Osteoblast (primary cell): ENCODE results near the gene ZDHHC11B. TPM values are rescaled to one million over a fixed set of nuclear protein-coding genes. Genes with fewer than 3 reads are reported as not detected.
"Not testable (repeated sequence)": the region's sequence is repeated elsewhere in the genome, so short reads cannot be mapped to it uniquely, and the experiment has no call there.

Source experiments
- DNase-seq: peaks from one replicate; pipeline ENCODE4 v3.0.0; 2011; ENCODE audit warnings: low spot score, mixed read lengths; ENCODE audit not compliant: insufficient read length; ENCODE audit errors: missing footprints
- H2AFZ ChIP-seq: 2 replicates; pipeline ENCODE4 v1.6.0; 2011; ENCODE audit warnings: mild to moderate bottlenecking, low read length
- H3K27ac ChIP-seq: 2 replicates; pipeline ENCODE4 v1.5.1; 2011; ENCODE audit warnings: mild to moderate bottlenecking, low read depth, low read length, moderate library complexity
- H3K27me3 ChIP-seq: 2 replicates; pipeline ENCODE4 v1.6.0; 2012; ENCODE audit warnings: mild to moderate bottlenecking, control low read depth, inconsistent platforms, low read length, moderate library complexity; ENCODE audit not compliant: insufficient read depth
- H3K36me3 ChIP-seq: 2 replicates; pipeline ENCODE4 v1.5.1; 2011; ENCODE audit warnings: mild to moderate bottlenecking, low read length, control low read depth, moderate library complexity; ENCODE audit not compliant: insufficient read depth
- H3K4me1 ChIP-seq: 2 replicates; pipeline ENCODE4 v1.5.1; 2011; ENCODE audit warnings: mild to moderate bottlenecking, low read length, control low read depth, moderate library complexity; ENCODE audit not compliant: insufficient read depth
- H3K4me2 ChIP-seq: 2 replicates; pipeline ENCODE4 v1.6.0; 2011; ENCODE audit warnings: mild to moderate bottlenecking, low read length; ENCODE audit not compliant: insufficient read depth
- H3K4me3 ChIP-seq: fragments of 200-600 bp; sonication (generic); 3 replicates; pipeline ENCODE4 v1.5.1; 2012; ENCODE audit warnings: mild to moderate bottlenecking, low read length, inconsistent platforms; ENCODE audit not compliant: insufficient read depth
- H3K79me2 ChIP-seq: 2 replicates; pipeline ENCODE4 v1.6.0; 2012; ENCODE audit warnings: mild to moderate bottlenecking, low read length, control low read depth, inconsistent platforms; ENCODE audit not compliant: insufficient read depth
- H3K9me3 ChIP-seq: 2 replicates; pipeline ENCODE4 v1.5.1; 2011; ENCODE audit warnings: low read depth, low read length, control low read depth
- H4K20me1 ChIP-seq: 2 replicates; pipeline ENCODE4 v1.6.0; 2012; ENCODE audit warnings: mild to moderate bottlenecking, low read length, control low read depth; ENCODE audit not compliant: insufficient read depth
- total RNA-seq: library from RNA; depleted of rRNA; stranded (reverse); fragments of >200 nt; gene quantifications from 2 replicates; pipeline ENCODE4 v1.2.3, GENCODE V29; 2012

The ZDHHC11B gene
- total RNA-seq, 1 donor = not detected

GRCh38 chr5:787224-787856 is 2.8 kb upstream of the ZDHHC11B start:
- H3K4me1 ChIP-seq, H3K4me3 ChIP-seq, H3K4me2 ChIP-seq, H2AFZ ChIP-seq, H3K9me3 ChIP-seq, H3K27ac ChIP-seq, H4K20me1 ChIP-seq, H3K36me3 ChIP-seq, H3K79me2 ChIP-seq, DNase-seq, H3K27me3 ChIP-seq: not testable (repeated sequence)

- H2AFZ ChIP-seq, H3K4me1 ChIP-seq, DNase-seq, H4K20me1 ChIP-seq, H3K79me2 ChIP-seq, H3K27me3 ChIP-seq, H3K27ac ChIP-seq, H3K9me3 ChIP-seq, H3K36me3 ChIP-seq, H3K4me3 ChIP-seq, H3K4me2 ChIP-seq: not testable (repeated sequence)
These were observed 714 bp upstream of the ZDHHC11B start for GRCh38 chr5:785181-785705.

- not testable (repeated sequence) for H3K27ac ChIP-seq, H4K20me1 ChIP-seq, H3K27me3 ChIP-seq, H3K4me2 ChIP-seq, H2AFZ ChIP-seq, H3K79me2 ChIP-seq, DNase-seq, H3K36me3 ChIP-seq, H3K4me1 ChIP-seq, H3K4me3 ChIP-seq, H3K9me3 ChIP-seq
These were observed 575 bp downstream of the ZDHHC11B start for GRCh38 chr5:783881-784427.

- H3K4me3 ChIP-seq, H3K4me2 ChIP-seq, H3K36me3 ChIP-seq, H3K79me2 ChIP-seq, H3K9me3 ChIP-seq, H4K20me1 ChIP-seq, H3K4me1 ChIP-seq, H3K27me3 ChIP-seq, DNase-seq, H2AFZ ChIP-seq, H3K27ac ChIP-seq: not testable (repeated sequence)
These were observed 1.3 kb downstream of the ZDHHC11B start for GRCh38 chr5:783049-783802.

GRCh38 chr5:782356-782755 is 2.2 kb downstream of the ZDHHC11B start:
- H3K27me3 ChIP-seq, H3K27ac ChIP-seq, H3K9me3 ChIP-seq, H2AFZ ChIP-seq, H3K4me3 ChIP-seq, H3K4me2 ChIP-seq, H3K36me3 ChIP-seq, H3K4me1 ChIP-seq, DNase-seq, H4K20me1 ChIP-seq, H3K79me2 ChIP-seq: not testable (repeated sequence)

- not testable (repeated sequence) for H4K20me1 ChIP-seq, H2AFZ ChIP-seq, H3K36me3 ChIP-seq, H3K27ac ChIP-seq, H3K4me1 ChIP-seq, H3K9me3 ChIP-seq, H3K4me2 ChIP-seq, H3K79me2 ChIP-seq, H3K4me3 ChIP-seq, DNase-seq
- H3K27me3 ChIP-seq = peaks cover 16% of the 10 kb centered on the region
These were observed 4.0 kb downstream of the ZDHHC11B start for GRCh38 chr5:780571-780970.

- H3K27ac ChIP-seq, H3K4me2 ChIP-seq, H3K36me3 ChIP-seq, H3K9me3 ChIP-seq, H2AFZ ChIP-seq, DNase-seq, H3K4me1 ChIP-seq, H3K79me2 ChIP-seq, H3K4me3 ChIP-seq, H4K20me1 ChIP-seq: not testable (repeated sequence)
- H3K27me3 ChIP-seq = peaks cover 12% of the 10 kb centered on the region
These were observed 5.6 kb downstream of the ZDHHC11B start for GRCh38 chr5:778967-779366.

GRCh38 chr5:778421-778820 is 6.1 kb downstream of the ZDHHC11B start:
- H3K4me2 ChIP-seq, DNase-seq, H3K36me3 ChIP-seq, H3K79me2 ChIP-seq, H3K9me3 ChIP-seq, H3K27ac ChIP-seq, H4K20me1 ChIP-seq, H3K4me3 ChIP-seq, H3K4me1 ChIP-seq, H2AFZ ChIP-seq, H3K27me3 ChIP-seq: not testable (repeated sequence)
